Right renal cortex interstitium (tissue), 3 donors: Measurements from ENCODE around the gene FOXC2. TPM values are rescaled to one million over a fixed set of nuclear protein-coding genes. Genes with fewer than 3 reads are reported as not detected.

Experiments used
- DNase-seq, 3 donors: peaks; one replicate each; pipeline ENCODE4 v3.0.0-alpha.2; 2013; ENCODE audit warnings: low read depth in 3 of 3, low spot score in 2 of 3
- polyA plus RNA-seq, 3 donors: library from polyadenylated mRNA; unstranded; fragments of 120-200 nt; gene quantifications; one replicate each; pipeline ENCODE4 v1.2.1, GENCODE V29; 2013; ENCODE audit not compliant: insufficient read length in 3 of 3

FOXC2 gene
- polyA plus RNA-seq, 3 donors: 35.0 to 40.1 (median 38.5) TPM

- DNase-seq: no peak
Observed at GRCh38 chr16:86532526-86532815, 34.2 kb upstream of the FOXC2 start.

DNA sequence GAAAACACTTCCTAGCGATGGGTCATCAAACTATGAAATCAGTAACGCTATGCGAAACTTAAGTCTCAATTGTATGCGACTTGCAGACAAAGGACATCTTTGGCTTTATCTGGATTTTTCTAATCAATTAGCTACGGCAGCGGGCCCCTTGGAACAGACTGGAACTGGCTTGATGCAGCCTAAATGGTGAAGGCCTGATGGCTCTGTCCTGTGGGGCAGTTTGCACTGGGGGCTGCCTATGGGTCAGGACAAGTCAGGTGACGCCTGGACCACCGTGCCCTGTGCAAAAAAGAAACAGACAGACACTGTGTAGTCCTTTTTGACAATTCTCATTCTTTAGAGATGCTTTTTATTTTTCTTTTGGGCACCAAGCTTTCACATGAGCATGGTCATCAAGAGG is 33.6 kb upstream of the FOXC2 start:
- no peak for DNase-seq

DNA sequence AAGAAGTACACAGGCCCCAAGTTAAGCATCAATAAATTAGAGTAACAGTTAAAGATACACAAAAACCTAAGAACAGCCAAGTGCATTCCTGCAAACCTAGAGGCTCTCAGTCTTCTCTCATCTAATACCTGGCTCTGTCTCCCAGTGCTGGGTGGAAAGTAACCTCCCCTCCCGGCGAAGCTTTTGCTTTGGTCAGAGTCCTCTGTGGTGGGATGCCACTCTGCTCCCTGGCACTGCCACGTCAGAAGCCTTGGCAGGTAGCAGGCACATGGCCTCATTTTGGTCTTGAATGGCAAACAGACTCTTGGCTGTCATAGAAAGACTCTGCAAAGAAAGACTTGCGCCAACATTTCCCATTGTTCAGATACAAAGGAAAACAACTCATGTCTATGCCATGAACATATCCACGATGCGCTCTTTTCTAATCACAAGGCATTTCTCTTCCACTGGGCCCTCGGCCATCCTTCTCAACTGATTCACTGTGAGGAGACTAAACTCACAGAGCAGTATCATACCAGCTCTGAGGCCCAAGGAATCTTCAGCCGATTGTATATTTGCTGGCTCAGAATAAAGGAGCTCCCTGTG is 32.8 kb upstream of the FOXC2 start:
- DNase-seq: no peak

DNA sequence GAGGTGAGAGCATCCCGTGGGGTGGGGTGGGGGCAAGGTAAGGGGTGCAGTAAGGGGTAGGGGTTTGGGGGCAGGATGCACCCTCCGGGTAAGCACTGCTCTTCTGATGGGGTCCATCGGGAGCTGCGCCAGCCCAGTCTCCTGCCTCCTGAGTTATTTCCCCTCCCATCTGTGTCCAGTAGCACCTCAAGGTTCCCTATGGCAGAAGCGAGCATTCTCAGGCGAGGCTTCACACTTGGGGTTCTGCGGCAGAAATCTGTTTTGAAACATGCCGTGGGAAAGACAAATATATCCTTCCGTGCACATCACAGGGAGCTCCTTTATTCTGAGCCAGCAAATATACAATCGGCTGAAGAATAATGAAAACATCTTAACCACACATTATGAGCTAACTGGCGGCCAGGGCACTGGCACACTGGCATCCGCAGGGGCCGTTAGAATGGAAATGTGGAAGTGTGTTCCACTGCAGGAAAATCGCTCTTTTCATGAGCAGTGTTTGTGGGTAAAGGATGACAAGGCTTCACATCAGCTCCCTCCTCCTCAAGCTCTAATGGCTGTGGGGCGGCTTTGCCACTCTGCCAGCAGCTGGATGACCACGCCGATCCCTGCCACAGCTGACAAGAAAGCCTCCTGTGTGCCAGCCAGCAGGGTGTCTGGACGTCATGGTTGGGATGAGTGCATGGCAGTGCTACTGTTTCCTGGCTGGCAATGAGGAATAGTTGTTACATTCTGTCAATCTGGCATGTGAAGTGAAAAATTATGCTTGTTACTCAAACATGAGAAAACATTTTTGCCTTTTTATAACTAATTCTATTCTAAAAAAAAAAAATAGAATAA is 31.6 kb upstream of the FOXC2 start:
- DNase-seq: no peak

- DNase-seq: no peak
Observed at GRCh38 chr16:86536621-86537020, 30.0 kb upstream of the FOXC2 start.

DNA sequence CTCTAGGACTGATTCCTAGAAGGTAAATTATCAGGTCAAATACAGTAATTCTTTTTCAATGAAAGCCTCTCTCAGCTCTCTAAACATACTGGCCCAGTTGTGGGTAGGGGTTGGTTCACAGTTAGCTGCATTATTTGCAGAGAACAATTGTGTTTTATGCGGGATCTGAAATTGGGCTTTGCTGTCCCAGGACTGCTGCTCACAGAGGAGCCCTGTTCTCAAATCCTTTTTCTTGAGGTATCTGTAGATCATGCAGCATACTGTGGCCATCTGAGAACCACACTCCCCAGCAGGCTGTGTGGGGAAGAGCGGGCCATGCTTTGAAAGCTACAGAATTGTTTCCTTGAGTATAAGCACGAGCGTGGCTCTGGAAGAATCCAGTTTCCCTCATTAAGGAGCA is 29.1 kb upstream of the FOXC2 start:
- DNase-seq: no peak

DNA sequence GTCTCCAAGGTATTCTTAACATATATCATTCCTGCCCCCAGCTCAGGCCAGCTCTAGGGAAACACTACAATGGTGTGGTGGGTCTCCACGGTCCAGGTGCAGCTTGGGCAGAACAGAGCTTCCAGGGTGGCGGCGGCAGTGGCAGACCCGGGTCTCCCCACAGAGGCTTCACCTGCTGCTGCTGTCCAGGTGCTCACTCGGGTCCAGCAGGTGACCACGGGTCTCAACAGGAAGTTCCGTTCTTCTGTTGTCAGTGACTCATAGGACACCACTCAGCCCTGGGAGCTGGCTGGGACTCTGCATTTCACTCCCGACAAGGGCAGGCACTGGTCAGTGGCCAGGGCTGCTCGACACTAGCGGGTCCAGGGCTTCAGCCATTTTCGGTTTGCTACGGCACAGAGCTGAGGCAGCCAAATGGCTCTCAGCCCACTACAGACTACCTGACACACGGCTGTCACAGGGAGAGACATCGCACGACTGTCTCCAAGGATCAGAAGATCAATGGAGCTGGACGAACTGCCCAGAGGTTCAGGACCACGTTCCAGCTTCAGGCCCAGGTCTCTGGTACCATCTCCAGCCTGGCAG is 28.3 kb upstream of the FOXC2 start:
- no peak for DNase-seq

GRCh38 chr16:86540894-86541293 is 25.7 kb upstream of the FOXC2 start:
- DNase-seq: no peak

- no peak for DNase-seq
Observed at GRCh38 chr16:86541560-86541959, 25.1 kb upstream of the FOXC2 start.

DNA sequence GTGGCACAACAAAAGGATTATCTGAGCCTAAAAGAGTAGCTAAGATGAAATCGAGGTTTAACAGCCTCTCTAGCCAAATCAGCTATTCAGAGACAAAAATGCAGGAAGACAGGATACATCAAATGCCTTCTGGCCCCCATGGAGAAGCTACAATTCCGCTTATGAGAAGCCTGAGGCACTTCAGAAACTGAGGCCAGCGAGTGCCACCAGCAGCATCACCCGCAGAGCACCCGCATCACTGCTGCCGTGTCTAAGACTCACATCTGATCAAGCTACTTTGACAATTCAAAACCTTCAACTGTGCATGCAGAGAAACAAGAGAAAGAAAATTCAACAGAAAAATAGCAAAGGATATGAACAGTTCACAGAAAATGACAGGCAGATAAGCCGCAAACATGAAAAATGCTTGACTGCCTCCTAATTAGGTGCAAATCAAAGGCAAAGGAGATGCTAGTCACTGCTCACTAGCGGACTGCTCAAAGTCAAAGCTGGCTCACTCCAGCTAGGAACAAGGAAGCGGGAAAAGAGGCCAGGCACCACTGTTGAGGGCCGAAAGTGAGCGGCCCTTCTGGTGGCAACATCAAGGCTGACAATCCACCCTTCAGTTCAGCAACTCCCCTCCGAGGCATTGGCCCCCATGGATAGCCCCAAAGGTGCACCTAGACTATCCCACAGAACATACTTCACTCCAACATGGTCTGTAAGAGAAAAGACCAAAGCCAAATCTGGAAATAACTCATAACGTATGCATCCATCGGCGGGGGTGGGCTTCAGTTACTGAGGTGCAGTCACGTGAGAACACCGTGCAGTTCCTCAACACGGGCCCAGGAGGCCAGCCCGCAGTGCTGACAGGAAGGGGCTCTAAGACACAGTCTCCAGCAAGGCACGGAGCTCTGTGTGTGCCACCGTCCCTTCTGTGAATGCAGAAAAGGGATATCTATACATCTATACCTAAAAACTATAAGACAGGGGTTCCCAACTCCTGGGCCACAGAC is 23.6 kb upstream of the FOXC2 start:
- no peak for DNase-seq

GRCh38 chr16:86545481-86545880 is 21.1 kb upstream of the FOXC2 start:
- no peak for DNase-seq

DNA sequence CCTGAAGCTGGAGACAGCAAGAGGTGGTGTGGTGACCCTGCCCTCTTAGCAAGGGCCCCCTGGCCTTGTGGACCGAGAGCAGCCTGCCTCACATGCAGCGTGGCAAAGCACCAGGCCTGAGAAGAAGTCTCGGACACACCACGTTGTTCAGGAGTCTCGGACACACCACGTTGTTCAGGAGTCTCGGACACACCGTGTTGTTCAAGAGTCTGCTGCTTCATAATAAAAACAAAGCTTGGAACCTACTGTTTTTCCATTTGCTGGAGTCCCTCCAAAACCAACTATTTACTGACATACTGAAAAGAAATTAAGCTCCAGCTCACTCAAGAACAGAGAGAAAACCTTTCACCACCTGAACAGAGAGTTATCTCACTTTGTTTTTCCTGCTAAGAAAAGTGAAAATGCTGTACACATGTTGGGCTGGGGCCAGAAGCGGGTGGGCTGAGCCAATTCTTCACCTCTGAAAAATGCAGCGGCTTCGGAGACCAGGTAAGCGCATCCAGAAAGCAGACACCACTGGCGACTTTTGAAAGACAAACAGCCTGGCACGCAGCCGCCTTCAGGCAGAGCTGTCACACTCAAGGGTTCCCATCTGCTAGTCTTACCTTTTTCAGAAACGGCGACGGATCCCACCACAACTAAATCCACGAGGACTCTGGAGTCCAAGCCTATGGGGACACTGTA is 20.5 kb upstream of the FOXC2 start:
- no peak for DNase-seq

DNA sequence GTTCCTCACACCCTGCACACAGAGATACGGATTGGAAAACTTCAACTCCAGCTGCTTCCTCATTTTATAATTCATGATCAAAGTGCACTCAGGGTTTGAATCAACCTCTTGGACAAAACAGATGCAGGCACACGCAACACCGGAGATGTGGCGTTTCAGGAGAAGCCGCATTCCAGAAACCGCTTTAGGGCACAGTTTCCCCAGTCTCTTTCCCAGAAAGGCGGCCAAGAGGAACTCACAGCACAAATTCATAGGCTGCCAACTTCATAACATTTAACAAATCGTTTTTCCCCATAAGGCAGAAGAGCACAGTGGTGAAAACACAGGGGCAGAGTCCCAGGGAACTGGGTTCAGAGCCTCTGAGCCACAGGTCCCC is 20.0 kb upstream of the FOXC2 start:
- DNase-seq: no peak

GRCh38 chr16:86547286-86547685 is 19.3 kb upstream of the FOXC2 start:
- no peak for DNase-seq

DNA sequence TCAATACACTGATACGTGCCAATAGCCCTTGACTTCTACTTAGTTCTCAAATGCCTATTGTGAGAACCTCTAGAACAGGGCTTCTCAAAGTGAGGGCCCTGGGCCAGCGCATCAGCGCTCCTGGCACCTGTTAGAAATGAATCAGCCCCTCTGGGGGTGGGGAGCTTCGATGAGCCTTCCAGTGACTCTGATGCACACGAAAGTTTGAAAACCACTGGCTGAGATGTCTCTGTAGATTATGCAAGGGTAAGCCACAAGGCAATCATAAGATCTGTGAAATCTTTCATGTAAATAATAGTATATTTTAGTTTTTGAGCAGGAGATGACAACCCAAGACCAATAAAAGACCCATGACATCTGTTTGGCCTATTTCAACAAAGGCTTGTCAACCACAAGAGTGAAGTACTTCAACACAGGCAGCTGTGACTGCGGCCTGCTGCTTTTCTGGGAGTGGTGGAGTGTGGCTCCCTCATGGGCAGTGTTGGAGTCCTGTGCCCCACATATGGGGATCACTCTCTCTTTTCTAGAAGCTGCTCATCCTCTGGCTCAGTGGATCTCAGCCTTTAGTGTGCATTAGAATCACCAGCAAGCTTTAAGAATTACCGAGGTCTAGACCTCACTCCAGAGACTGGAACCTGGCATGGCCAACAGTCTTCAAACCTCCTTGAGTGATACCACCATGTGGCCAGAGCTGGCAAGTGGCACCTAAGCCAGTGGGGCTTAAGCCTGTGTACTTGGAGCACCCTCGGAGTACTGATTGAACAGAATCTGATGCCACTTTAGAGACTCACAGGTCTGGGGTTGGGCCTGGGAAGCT is 17.3 kb upstream of the FOXC2 start:
- no peak for DNase-seq

DNA sequence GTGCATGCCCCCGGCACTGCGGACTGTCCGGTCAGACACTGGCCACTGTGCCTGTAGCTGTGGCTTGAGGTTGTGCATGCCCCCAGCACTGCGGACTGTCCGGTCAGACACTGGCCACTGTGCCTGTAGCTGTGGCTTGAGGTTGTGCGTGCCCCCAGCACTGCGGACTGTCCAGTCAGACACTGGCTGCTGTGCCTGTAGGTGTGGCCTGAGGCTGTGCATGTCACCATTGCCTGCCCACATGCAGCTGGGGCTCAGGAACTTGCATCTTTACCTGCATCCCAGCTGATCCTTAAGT is 16.8 kb upstream of the FOXC2 start:
- no peak for DNase-seq

DNA sequence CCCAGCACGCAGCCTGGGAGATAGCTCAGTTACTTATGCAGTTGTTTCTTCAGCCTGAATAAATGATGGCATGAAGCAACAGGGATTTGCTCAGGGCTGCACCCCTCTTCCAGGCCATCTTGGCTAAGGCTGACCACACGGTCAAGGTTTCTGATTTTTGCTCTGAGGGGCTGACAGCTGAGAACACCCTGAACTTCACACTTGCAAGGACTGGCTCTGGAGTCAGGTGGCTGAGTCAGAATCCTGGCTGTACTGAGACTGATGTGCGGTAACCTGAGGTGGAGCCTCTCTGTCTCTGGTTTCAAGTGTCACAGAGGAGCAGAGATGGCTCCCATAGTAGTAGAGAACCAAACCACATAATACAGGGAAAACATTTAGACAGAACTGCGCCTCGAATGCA is 16.3 kb upstream of the FOXC2 start:
- no peak for DNase-seq

GRCh38 chr16:86553356-86553755 is 13.3 kb upstream of the FOXC2 start:
- no peak for DNase-seq

GRCh38 chr16:86554599-86554916 is 12.1 kb upstream of the FOXC2 start:
- no peak for DNase-seq
